Astrocyte of the spinal cord (primary cell): ENCODE results near the gene MCM7.

Experiments used
- DNase-seq: peaks from one replicate; pipeline ENCODE4 v3.0.0; 2011; ENCODE audit warnings: low read depth, low spot score
- H3K4me3 ChIP-seq: 2 replicates; pipeline ENCODE4 v1.5.1; 2011; ENCODE audit warnings: low read depth, mild to moderate bottlenecking, low read length, moderate library complexity
- CTCF ChIP-seq: IDR thresholded peaks from 2 replicates; pipeline ENCODE4 v1.5.1; 2012; ENCODE audit warnings: low read depth, mild to moderate bottlenecking, low read length, inconsistent platforms
- in situ Hi-C: cut with HindIII; loops from 2 replicates; pipeline ENCODE4 v1.10.0; 2017; ENCODE audit warnings: low sequenced_read_pairs

The MCM7 gene

DNA sequence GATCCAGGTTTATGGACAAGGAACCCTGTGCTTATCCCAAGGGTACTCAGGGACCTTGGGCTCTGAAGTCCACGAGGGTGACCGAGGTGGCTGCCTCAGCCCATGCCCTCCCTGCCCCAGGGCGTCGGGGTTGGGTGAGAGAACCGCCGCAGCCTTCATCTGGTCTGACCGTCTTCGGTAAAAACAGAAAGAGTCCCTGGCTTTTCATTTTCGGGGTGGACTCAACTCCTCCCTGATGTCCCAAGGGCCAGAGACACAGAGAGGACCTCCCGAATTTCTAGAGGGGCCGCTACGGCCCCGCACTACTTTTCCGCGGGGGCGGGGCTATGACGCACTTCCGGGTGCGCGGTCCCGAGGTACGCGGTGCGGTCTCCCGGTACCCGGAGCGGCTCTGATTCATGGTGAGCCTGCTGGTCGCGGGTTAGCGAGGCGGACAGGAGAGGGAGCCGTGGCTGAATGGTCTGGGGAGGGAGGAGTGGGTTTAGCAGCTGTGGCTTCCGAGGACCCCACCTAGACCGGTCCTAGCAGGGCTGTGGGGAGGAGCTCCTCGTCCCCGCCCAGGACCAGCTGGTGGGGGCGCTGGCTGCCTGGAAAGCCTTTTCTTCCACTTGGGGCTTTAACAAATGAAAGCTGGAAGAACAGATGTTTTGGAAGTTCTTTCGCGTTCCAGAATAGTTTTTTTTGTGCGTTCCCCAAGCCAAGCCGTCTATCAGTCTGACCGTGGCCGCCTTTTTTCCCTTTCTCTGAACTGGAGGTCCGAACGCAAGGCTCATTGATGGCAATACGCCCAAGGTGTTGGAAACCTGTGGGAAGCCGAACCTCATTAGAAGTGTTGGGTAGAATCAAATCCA lies 51.5 kb downstream of the MCM7 start, which contains the start of gene ZSCAN21:
Gene ZSCAN21, plus strand, starts transcription at position 334 of the 851 bp plus-strand sequence. CDS start 7,233 bp downstream, outside the sequence.
- in situ Hi-C loops, result no loop called here
- peak within 1 kb of the TSS; percentile 97 for H3K4me3 ChIP-seq
- DNase-seq, result peak; percentile 88
- peak; percentile 37 for TF ChIP-seq CTCF

- H3K4me3 ChIP-seq, result no peak overlapping the region
- no peak for TF ChIP-seq CTCF
- DNase-seq, result no peak
- in situ Hi-C loops, result no loop called here
Observed at GRCh38 chr7:100048680-100049079, 52.5 kb downstream of the MCM7 start.

- H3K4me3 ChIP-seq, result no peak overlapping the region
- DNase-seq, result no peak
- TF ChIP-seq CTCF, result no peak
- in situ Hi-C loops, result no loop called here
Observed at GRCh38 chr7:100044718-100045117, 56.5 kb downstream of the MCM7 start.
